HuH-7.5 (cell line): Measurements from ENCODE around the gene APMAP.
"Not testable (repeated sequence)": the region's sequence is repeated elsewhere in the genome, so short reads cannot be mapped to it uniquely, and the experiment has no call there.

Source experiments
- DNase-seq: peaks from one replicate; pipeline ENCODE4 v3.0.0; 2011; ENCODE audit warnings: low spot score

The APMAP gene

GRCh38 chr20:24930724-24931688 lies 61.5 kb downstream of the APMAP start:
- not testable (repeated sequence) for DNase-seq

- DNase-seq: not testable (repeated sequence)
Observed at GRCh38 chr20:24929867-24930723, 62.5 kb downstream of the APMAP start.

GRCh38 chr20:24929259-24929658 lies 63.3 kb downstream of the APMAP start:
- not testable (repeated sequence) for DNase-seq

- DNase-seq: not testable (repeated sequence)
Observed at GRCh38 chr20:24920706-24921105, 71.8 kb downstream of the APMAP start.

- DNase-seq: not testable (repeated sequence)
Observed at GRCh38 chr20:24919665-24920064, 72.9 kb downstream of the APMAP start.

GRCh38 chr20:24918579-24919566 lies 73.7 kb downstream of the APMAP start:
- DNase-seq: no peak

GRCh38 chr20:24917797-24918578 lies 74.6 kb downstream of the APMAP start:
- DNase-seq: peak; percentile 84

GRCh38 chr20:24917056-24917455 lies 75.5 kb downstream of the APMAP start:
- DNase-seq: no peak

- DNase-seq: no peak
Observed at GRCh38 chr20:24916412-24916811, 76.1 kb downstream of the APMAP start.

GRCh38 chr20:24915892-24916291 lies 76.7 kb downstream of the APMAP start:
- no peak for DNase-seq

GRCh38 chr20:24915440-24915839 lies 77.1 kb downstream of the APMAP start:
- no peak for DNase-seq

GRCh38 chr20:24914388-24915241 lies 77.9 kb downstream of the APMAP start:
- no peak for DNase-seq

- no peak for DNase-seq
Observed at GRCh38 chr20:24913076-24913628, 79.4 kb downstream of the APMAP start.
